GM18499 (cell line): Measurements from ENCODE around the gene PRCC.

Source experiments
- ATAC-seq: cut with Tn5 transposase; IDR thresholded peaks from one replicate; pipeline ENCODE4 v1.9.1; 2021; ENCODE audit warnings: moderate number of reproducible peaks; ENCODE audit not compliant: insufficient read depth, unreplicated experiment

Gene PRCC

DNA sequence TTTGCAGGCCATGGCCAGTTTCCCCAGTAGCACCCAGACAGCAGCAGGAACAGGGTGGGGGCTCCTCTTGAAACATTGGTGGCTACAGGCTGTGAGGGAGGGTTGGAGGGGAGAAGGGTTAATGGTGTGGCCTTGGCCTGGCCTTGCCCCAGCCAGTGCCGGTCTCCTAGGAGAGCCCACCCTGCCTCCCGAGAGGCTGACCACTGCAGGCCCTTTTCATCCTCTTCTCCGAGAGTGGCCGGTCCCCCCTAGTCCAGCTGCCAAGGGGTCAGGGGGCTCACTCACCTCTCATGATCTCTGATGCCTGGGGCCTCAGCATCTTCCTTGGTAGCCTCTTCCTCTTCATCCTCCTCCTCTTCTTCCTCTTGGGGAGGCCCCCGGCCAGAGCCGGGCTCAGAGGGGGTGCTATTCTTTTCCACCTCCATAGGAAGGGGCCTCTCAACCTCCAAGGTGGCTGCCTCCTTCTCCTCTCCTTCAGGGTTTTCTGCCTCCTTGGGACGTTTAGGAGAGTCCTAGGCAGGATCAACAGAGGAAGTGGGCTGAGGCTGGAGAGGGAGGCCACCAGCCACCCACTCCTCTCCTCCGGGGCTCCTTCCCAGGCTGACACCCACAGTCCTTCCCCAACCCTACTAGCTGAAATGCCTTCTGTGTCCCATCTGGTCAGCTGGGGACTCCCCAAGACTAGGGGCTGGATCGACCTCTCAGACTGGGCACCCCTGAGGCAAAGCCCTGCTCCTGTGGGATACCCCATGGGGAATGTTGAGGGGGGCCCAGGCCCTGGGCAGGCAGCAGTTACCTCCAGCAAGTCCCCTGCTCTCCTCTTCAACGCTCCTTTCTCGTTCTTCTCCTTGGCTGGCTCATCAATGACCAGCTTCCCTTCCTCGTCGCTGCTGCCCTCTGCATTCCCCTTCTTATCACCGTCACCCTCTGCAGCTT lies 23.7 kb upstream of the PRCC start:
- ATAC-seq: no peak

GRCh38 chr1:156744344-156744743 lies 23.0 kb upstream of the PRCC start:
- ATAC-seq: no peak

DNA sequence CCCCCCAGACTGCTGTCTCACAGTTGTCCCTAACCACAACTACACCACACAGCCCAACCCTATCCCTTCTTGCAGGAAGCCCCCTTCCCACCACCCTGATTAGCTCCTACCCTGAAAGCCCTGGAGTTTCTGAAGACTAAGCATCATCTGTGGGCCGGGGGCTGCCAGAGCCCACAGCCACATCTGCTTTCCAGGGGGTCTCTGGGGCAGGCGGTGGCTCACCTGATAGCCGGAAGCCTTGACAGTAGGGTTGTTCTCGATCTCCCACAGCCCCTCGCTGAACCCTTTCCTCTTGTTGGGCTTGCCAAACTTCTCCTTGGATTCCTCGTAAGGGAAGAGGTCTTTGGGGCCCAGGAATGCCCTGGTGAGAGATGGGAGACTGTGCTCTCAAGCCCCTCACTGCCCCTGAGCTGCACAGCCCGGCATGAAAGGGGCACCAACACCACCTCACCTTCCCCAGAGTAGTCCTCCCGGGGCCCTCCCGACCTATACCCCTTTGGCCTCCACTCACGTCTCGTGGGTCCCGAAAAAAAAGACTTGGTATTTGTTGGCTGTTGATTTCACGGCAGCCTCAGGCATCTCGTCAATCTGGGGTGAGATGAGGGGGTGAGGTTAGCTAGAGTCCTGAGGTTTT lies 22.4 kb upstream of the PRCC start:
- no peak for ATAC-seq

DNA sequence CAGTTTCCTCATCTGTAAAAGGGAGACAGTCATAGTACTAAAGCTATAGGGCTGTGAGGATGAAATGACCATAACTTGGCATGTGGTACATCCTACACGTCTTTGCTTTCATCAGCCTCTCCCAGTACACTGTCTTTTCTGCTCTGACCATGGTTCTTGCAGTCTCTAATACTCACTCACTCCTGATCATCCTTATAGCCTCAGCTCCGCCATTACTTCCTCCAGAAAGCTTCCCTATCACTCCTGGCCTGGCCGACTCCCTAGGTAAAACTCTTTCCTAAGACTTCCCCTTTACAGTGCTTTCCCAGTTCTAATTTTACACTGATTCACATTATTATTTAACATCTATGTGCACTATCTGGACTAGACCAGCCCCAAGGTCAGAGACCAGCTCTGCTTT lies 21.5 kb upstream of the PRCC start:
- no peak for ATAC-seq

GRCh38 chr1:156746406-156746727 lies 21.0 kb upstream of the PRCC start:
- ATAC-seq: no peak

DNA sequence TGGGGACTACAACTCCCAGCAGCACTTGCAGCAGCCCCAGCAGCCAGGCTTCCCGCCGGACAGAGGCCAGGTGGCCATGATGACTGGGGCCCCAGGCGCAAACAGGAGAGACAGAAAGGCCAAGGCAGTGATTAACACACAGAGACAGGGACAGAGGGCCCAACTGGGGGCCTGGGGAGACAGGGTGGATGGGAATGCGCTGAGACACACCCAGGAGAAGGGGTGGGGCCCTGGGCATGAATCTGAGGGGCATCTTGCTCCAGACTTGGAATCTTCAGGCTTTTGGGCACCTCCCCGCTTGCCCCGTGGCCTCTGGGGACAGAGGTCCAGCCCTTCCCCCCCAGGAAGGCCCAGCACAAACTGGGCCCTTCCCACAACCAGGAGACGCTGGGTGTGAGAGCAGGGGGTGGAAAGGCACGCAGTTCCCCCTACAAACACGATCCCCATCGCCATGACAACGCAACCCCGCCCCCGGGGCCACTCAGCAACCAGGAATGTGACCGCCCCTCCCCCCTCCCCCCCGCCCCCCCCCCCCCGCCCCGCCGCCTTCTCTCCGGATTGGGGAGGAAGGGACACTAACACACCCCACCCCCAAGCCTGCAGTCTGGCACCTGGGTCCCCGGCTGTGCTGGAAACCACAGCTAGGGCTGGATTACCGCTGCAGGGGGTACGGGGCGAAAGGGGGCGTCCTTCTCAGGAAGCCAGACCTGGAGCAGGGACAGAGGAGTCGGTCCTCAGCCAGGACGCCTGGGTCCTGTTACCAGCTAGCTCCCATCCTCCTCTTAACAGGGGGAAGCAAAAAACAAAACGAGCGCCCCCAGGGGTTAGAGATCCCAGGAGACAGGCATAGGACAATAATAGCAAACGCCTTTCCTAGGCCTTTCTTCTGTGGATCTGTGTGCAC lies 20.4 kb upstream of the PRCC start:
- no peak for ATAC-seq

- ATAC-seq: no peak
Observed at GRCh38 chr1:156747742-156748669, 19.3 kb upstream of the PRCC start.

DNA sequence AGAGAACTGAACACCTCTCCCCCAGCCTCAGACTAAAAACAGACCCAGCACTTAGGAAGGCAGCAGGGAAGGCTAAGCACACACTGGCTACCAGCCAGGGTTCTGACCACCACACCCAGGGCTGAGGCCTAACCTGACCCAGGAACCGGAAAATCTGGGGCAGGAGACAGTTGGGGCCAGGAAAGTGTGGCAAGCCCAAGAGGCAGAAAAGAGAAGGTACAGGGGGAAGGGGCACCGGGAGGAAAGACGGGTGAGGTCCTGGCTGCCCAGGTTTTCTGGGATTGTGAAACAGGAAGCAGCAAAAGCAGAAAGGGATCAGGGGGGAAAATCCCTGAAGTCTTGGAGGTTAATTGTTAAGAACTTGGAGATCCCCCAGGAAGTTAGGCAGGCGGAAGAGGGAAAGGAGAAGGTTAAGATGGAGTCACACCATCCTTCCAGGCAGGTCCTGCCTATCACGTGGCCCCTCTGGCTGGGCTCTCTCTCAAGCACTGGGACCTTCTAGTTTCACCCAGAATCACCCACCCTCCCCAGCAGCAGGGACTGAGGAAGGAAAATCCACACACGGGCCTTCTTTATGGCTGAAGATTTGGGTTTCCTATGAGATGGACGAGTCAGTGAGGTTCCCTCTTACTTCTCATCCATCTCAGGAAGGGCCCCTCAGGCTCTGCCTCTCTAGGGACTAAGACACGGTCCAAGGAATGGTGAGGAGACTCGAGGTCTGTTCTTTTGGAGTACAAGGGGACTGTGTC lies 18.5 kb upstream of the PRCC start:
- no peak for ATAC-seq

DNA sequence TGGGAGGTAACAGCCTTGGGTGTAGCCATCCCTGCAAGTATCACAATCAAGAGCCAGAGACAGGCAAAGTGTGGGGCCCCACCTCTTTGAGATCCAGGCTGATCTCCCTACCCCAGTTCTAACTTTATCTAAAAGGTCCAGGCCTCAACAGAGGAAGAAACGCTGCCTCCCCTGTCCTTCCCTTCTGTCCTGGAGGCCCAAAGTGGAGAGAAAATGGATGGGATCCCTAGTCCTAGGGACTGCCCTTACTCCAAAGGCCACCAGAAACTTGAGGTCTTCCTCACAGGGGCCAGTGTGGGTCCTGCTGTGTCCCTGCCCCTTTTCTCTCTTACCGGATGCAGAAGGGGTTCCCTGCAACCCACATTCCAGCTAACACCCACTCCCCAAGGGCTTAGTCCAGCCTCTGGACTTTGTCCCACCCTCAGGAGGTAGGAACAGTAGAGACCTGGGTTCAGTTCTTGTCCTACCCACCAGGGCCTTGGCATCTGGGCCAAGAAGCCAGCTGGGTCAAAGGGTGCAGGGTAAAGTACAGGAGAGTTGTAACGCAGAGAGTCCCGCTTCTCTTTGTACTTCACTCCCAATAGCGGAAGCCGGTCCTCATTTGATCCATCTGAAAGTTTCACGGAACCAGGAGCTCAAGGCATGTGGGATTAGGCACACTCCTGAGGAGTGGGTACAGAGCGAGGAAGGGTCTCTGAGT lies 17.8 kb upstream of the PRCC start:
- ATAC-seq: no peak

GRCh38 chr1:156750191-156750672 lies 17.1 kb upstream of the PRCC start:
- no peak for ATAC-seq

DNA sequence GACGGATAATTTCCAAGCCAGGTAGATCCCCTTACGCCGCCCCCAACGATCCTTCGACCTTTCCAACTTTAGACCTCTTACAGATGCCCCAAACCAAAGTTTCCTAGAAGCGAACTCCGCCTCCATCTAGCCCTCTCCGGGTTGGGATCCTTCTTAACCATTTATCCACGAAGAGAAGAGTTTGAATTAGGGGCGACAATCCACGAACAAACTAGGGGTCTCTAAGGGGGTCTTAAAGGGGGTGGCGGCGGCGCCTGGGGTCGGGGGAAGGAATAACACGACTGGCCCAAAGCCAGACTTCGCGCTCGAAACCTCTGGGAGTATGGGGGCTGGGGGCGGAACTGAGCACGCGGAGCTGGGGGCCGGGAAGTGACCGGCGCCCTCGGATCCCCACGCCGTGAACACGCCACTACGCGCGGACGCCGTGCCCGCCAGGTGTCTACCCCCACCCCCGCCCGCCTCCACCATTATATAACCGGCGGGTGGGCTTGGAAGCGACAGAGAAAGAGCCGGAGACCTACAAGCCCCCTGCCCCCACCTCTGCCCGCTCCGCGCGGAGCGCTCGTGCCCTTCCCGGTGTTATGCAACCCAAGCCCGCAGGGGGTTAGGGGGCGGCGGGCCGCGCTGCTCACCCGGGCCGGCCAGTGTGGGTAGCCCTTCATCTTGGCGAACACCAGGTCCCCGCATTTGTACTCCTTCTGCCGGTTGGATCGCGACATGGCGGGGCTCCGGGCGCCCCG lies 16.5 kb upstream of the PRCC start:
- ATAC-seq: no peak

DNA sequence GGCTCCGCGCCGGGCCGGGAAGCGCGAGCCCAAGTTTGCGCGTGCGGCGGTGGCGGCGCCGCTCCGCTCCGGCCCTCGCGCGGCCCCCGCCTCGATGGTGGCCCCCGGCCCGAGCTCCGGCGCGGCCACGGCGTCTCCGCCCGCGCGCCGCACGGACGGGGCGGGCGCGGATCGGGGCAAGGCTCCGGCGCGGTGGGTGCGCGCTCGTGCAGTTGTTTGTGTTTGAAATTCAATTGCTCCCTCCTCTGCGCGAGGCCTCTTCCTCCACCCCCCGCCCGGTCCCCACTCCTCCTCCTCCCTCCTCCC lies 15.9 kb upstream of the PRCC start, which contains the start of gene HDGF:
Gene HDGF, minus strand, starts transcription at position 225 of the 306 bp plus-strand sequence. CDS start 246 bp downstream, outside the sequence.
- no peak for ATAC-seq

- ATAC-seq: no peak
Observed at GRCh38 chr1:156751757-156752481, 15.4 kb upstream of the PRCC start.

GRCh38 chr1:156752843-156753482 lies 14.4 kb upstream of the PRCC start:
- ATAC-seq: no peak

GRCh38 chr1:156754219-156754618 lies 13.1 kb upstream of the PRCC start:
- ATAC-seq: no peak

GRCh38 chr1:156755527-156755950 lies 11.8 kb upstream of the PRCC start:
- ATAC-seq: no peak

DNA sequence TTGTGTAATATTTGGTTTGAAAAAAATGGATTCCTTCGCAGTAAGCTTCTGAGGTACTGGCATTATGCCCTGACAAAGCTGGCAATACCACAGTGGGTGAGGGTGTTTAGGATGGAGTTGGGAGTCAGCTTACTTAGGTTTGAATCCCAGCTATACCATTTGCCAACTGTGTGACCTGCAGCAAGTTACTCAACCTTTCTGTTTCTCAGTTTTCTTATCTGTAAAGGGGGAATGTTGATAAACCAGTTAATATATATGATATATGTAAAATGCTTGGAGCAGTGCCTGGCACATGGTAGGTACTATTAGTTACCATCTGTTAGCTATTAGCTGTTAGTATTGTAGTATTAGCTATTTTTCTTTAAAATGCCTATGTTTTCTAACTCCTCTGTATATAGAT lies 11.0 kb upstream of the PRCC start:
- ATAC-seq: no peak
